T-helper 22 cell (primary cell): ENCODE data around the gene NCOA7.
"Not testable (repeated sequence)": the region's sequence is repeated elsewhere in the genome, so short reads cannot be mapped to it uniquely, and the experiment has no call there.

ENCODE experiments used
- DNase-seq: peaks from one replicate; pipeline ENCODE4 v3.0.0-alpha.2; 2020; ENCODE audit warnings: low read depth

NCOA7 gene

GRCh38 chr6:125918681-125919566 lies 128.2 kb downstream of the NCOA7 start:
- DNase-seq: peak; percentile 19

- no peak for DNase-seq
These were observed 128.9 kb downstream of the NCOA7 start for GRCh38 chr6:125919618-125920017.

- no peak for DNase-seq
These were observed 131.6 kb downstream of the NCOA7 start for GRCh38 chr6:125922322-125922860.

- DNase-seq: no peak
These were observed 132.7 kb downstream of the NCOA7 start for GRCh38 chr6:125923366-125923877.

- no peak for DNase-seq
These were observed 133.4 kb downstream of the NCOA7 start for GRCh38 chr6:125924169-125924568.

- no peak for DNase-seq
These were observed 134.1 kb downstream of the NCOA7 start for GRCh38 chr6:125924697-125925358.

GRCh38 chr6:125926711-125927110 lies 136.0 kb downstream of the NCOA7 start:
- DNase-seq: no peak

GRCh38 chr6:125927761-125928160 lies 137.0 kb downstream of the NCOA7 start:
- no peak for DNase-seq

- DNase-seq: no peak
These were observed 140.1 kb downstream of the NCOA7 start for GRCh38 chr6:125930765-125931418.

GRCh38 chr6:125931733-125932450 lies 141.1 kb downstream of the NCOA7 start:
- DNase-seq: no peak

- DNase-seq: no peak
These were observed 141.7 kb downstream of the NCOA7 start for GRCh38 chr6:125932451-125932795.

GRCh38 chr6:125935520-125935919 lies 144.8 kb downstream of the NCOA7 start:
- not testable (repeated sequence) for DNase-seq

- no peak for DNase-seq
These were observed 148.3 kb downstream of the NCOA7 start for GRCh38 chr6:125939026-125939425.

GRCh38 chr6:125939791-125940190 lies 149.0 kb downstream of the NCOA7 start:
- no peak for DNase-seq

- no peak for DNase-seq
These were observed 149.7 kb downstream of the NCOA7 start for GRCh38 chr6:125940247-125941041.

GRCh38 chr6:125942672-125943527 lies 152.1 kb downstream of the NCOA7 start:
- DNase-seq: no peak

- DNase-seq: no peak
These were observed 153.0 kb downstream of the NCOA7 start for GRCh38 chr6:125943528-125944433.

- DNase-seq: no peak
These were observed 153.7 kb downstream of the NCOA7 start for GRCh38 chr6:125944434-125944816.

GRCh38 chr6:125944896-125945295 lies 154.1 kb downstream of the NCOA7 start:
- no peak for DNase-seq
